Esophagus muscularis mucosa (tissue), 4 donors: ENCODE results near the gene SOD1. TPM values are rescaled to one million over a fixed set of nuclear protein-coding genes. Genes with fewer than 3 reads are reported as not detected.
A peak's percentile ranks its signal among the peaks of the same experiment; 100 is the strongest.

Source experiments
- DNase-seq: peaks from one replicate; pipeline ENCODE4 v3.0.0-alpha.2; 2017; ENCODE audit errors: extremely low spot score
- H3K27ac ChIP-seq, 4 donors: fragments of 200-600 bp; sonication (generic); replicated peaks in 1 of 4; 1 replicate in 3 of 4; 2 replicates in 1 of 4; pipeline ENCODE4 v1.5.1; 2016 to 2019; ENCODE audit warnings: mild to moderate bottlenecking in 1 of 4
- H3K27me3 ChIP-seq, 4 donors: fragments of 200-600 bp; sonication (generic); one replicate each; pipeline versions ENCODE4 v1.5.1 to v1.6.0; 2016 to 2019
- H3K36me3 ChIP-seq, 4 donors: fragments of 200-600 bp; sonication (generic); one replicate each; pipeline ENCODE4 v1.5.1; 2016 to 2019
- H3K4me1 ChIP-seq, 4 donors: fragments of 200-600 bp; sonication (generic); one replicate each; pipeline ENCODE4 v1.5.1; 2016 to 2019
- H3K4me3 ChIP-seq, 4 donors: fragments of 200-600 bp; sonication (generic); 1 replicate in 2 of 4; 2 replicates in 2 of 4; pipeline ENCODE4 v1.5.1; 2016 to 2019; ENCODE audit warnings: mild to moderate bottlenecking in 4 of 4, moderate library complexity in 1 of 4
- H3K9me3 ChIP-seq, 4 donors: fragments of 200-600 bp; sonication (generic); 1 replicate in 3 of 4; 2 replicates in 1 of 4; pipeline ENCODE4 v1.5.1; 2016 to 2019
- EP300 ChIP-seq: sonication (generic); formaldehyde crosslinking; IDR thresholded peaks from one replicate; pipeline ENCODE4 v1.6.1; 2017; ENCODE audit warnings: antibody characterized with exemption
- POLR2A ChIP-seq: fragments of 450-650 bp; IDR thresholded peaks from one replicate; pipeline ENCODE4 v1.6.1; 2017; ENCODE audit warnings: antibody characterized with exemption, moderate library complexity, mild to moderate bottlenecking, low read depth
- POLR2AphosphoS5 ChIP-seq, 2 donors: sonication (generic); formaldehyde crosslinking; IDR thresholded peaks; one replicate each; pipeline ENCODE4 v1.6.1; 2017; ENCODE audit warnings: antibody characterized with exemption in 2 of 2
- WGBS: methylation state at CpG from one replicate; pipeline ENCODE4 v1.1.5; 2018; 5-methylcytosine and 5-hydroxymethylcytosine counted together
- intact Hi-C: fragments of 100-400 bp; cut with DNase I; formaldehyde crosslinking; loops from one replicate; pipeline ENCODE4 v1.15.1; 2023
- total RNA-seq, 4 donors: library from RNA; depleted of rRNA; stranded (reverse); fragments of >200 nt; gene quantifications; one replicate each; pipeline versions ENCODE4 v1.1.0 to v1.2.1, GENCODE V29; 2016
- TF ChIP-seq, protein P1 (sequence below), 3 experiments: fragments of 200-600 bp in 2 of 3; fragments of 450-650 bp in 1 of 3; sonication (generic) in 2 of 3; IDR thresholded peaks; one replicate each; pipeline ENCODE4 v1.5.1; 2017 to 2019; ENCODE audit warnings: antibody characterized with exemption in 3 of 3, mild to moderate bottlenecking in 2 of 3, moderate library complexity in 1 of 3

The SOD1 gene
- total RNA-seq: 100 to 1,000 TPM; 185 to 258 (median 222) TPM

- Histone ChIP-seq H3K9me3 (no peaks in the 10 kb centered on the region), H3K4me1 (peaks cover 24 to 48% (median 46%) of the 10 kb centered on the region in 4 donors), H3K27me3 (no peaks in the 10 kb centered on the region), H3K4me3 (peak within 1 kb of the TSS; percentile 89 to 96 (median 91)), H3K36me3 (peaks cover 5 to 20% (median 12%) of the 10 kb centered on the region in 4 donors), H3K27ac (peak within 1 kb of the TSS; percentile 90 to 97 (median 95))
- peak; percentile 79 for TF ChIP-seq POLR2A
- TF ChIP-seq, protein P1, sequence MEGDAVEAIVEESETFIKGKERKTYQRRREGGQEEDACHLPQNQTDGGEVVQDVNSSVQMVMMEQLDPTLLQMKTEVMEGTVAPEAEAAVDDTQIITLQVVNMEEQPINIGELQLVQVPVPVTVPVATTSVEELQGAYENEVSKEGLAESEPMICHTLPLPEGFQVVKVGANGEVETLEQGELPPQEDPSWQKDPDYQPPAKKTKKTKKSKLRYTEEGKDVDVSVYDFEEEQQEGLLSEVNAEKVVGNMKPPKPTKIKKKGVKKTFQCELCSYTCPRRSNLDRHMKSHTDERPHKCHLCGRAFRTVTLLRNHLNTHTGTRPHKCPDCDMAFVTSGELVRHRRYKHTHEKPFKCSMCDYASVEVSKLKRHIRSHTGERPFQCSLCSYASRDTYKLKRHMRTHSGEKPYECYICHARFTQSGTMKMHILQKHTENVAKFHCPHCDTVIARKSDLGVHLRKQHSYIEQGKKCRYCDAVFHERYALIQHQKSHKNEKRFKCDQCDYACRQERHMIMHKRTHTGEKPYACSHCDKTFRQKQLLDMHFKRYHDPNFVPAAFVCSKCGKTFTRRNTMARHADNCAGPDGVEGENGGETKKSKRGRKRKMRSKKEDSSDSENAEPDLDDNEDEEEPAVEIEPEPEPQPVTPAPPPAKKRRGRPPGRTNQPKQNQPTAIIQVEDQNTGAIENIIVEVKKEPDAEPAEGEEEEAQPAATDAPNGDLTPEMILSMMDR (IDR thresholded peaks at IDR 0.05): peak in 2 of 3 experiments; percentile 14 to 16
- no peak for TF ChIP-seq EP300
- TF ChIP-seq POLR2AphosphoS5 (IDR thresholded peaks at IDR 0.05): peak; percentile 91 to 96
- WGBS: 0% methylated on average over 18 of the region's 87 CpGs
- peak; percentile 99 for DNase-seq
- intact Hi-C loops: loop anchor here (2.0 to 10.0 kb wide), 2 partner anchors 73 to 615 kb away; partner anchors contain the start of genes MIS18A and SCAF4
These were observed at the start of gene SOD1 for GRCh38 chr21:31659536-31660258. SOD1 (plus strand) TSS chr21:31659693; CDS start chr21:31659770, 77 bp downstream.

DNA sequence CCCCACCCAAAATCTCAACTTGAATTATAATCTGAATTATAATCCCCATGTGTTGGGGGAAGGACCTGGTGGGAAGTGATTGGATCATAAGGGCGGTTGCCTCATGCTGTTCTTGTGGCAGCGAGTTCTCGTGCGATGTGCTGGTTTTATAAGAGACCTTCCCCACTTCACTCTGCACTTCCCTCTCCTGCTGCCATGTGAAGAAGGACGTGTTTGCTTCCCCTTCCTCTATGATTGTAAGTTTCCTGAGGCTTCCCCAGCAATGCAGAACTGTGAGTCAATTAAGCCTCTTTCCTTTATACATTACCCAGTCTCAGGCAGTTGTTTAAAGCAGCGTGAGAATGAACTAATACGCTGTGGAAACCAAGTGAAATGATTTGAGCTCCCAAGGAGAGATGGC lies 48.0 kb upstream of the SOD1 start:
- H3K27me3 ChIP-seq: peaks cover 0 to 12% (median 0%) of the 10 kb centered on the region in 4 donors
- TF ChIP-seq, protein P1 (IDR thresholded peaks at IDR 0.05): no peak
- no peak for TF ChIP-seq POLR2A
- no peak for TF ChIP-seq POLR2AphosphoS5 (IDR thresholded peaks at IDR 0.05)
- no peak for TF ChIP-seq EP300
- WGBS: 92% methylated on average over 7 of the region's 7 CpGs
- intact Hi-C loops: no loop called here
- H3K9me3 ChIP-seq: no peaks in the 10 kb centered on the region
- H3K4me1 ChIP-seq: no peaks in the 10 kb centered on the region
- H3K27ac ChIP-seq: no peak overlapping the region
- no peaks in the 10 kb centered on the region for H3K36me3 ChIP-seq
- H3K4me3 ChIP-seq: no peak overlapping the region
- no peak for DNase-seq

DNA sequence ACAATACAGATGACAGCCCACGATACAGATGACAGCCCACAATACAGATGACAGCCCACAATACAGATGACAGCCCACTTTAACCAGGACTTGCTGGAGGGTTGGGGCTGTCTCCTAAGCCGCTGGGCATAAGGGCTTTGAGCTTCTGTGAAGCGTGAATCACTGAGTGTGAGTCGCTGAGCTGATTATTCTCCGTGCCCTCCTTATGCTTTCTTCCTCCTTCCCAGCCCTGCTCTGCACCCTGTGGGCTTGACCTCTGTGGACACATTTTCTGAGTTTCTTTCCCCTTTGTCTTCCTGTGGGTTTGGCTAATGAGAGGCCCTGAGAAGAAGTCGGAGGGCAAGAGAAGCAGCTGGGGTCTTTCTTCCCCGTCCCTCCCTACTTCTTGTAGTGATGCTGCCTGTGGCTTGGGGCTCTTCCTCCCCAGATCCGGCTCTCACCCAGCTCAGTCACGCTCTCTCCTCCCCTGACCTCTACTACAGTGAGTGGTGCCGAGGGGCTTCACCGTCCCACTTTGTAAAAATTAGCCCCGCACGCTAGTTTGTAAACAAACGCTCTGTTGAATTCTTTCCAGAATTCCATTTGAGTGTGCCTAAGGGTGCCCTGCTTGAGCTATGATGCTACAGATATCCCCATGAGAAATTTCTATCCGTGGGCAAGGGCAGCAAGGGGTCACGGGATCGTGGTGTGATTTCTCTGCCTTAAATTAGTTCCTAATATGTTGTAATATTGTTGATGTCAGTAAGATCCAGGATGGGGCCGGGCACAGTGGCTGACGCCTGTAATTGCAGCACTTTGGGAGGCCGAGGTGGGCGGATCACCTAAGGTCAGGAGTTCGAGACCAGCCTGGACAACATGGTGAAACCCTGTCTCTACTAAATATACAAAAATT lies 46.4 kb upstream of the SOD1 start:
- Histone ChIP-seq H3K36me3 (no peaks in the 10 kb centered on the region), H3K9me3 (no peaks in the 10 kb centered on the region), H3K27me3 (peaks cover 0 to 12% (median 0%) of the 10 kb centered on the region in 4 donors), H3K4me3 (no peak overlapping the region), H3K27ac (no peak overlapping the region), H3K4me1 (no peaks in the 10 kb centered on the region)
- TF ChIP-seq POLR2A: no peak
- TF ChIP-seq EP300: no peak
- TF ChIP-seq, protein P1 (IDR thresholded peaks at IDR 0.05): no peak
- TF ChIP-seq POLR2AphosphoS5 (IDR thresholded peaks at IDR 0.05): no peak
- WGBS: 55% methylated on average over 22 of the region's 22 CpGs
- intact Hi-C loops: no loop called here
- DNase-seq: no peak

DNA sequence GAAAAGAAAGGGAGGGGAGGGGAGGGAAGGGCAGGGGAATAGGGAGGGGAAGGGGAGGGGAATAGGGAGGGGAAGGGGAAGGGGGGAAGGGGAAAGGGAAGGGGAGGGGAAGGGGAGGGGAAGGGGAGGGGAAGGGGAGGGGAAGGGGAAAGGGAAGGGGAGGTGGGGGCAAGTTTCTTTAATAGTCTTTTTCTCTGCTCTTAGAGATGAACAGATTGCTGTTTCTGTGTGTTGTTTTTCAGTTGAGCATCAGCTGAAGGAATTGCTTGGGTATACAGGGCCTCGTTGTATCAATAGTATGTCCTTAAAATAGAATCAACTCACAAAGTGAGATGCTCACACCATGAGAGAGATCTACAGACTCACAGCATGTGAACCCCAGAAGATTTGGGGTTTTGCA lies 44.8 kb upstream of the SOD1 start:
- TF ChIP-seq POLR2A (no peak), POLR2AphosphoS5 (IDR thresholded peaks at IDR 0.05) (no peak), EP300 (no peak)
- TF ChIP-seq, protein P1 (IDR thresholded peaks at IDR 0.05): no peak
- no peaks in the 10 kb centered on the region for H3K4me1 ChIP-seq
- 36% methylated on average over 1 of the region's 1 CpG for WGBS

More for the DNA sequence above, 44.8 kb upstream of the SOD1 start:
- Histone ChIP-seq H3K9me3 (peaks cover 0 to 6% (median 3%) of the 10 kb centered on the region in 4 donors), H3K36me3 (no peaks in the 10 kb centered on the region), H3K27me3 (peaks cover 0 to 12% (median 0%) of the 10 kb centered on the region in 4 donors), H3K4me3 (no peak overlapping the region), H3K27ac (no peak overlapping the region)
- DNase-seq: no peak
- intact Hi-C loops: no loop called here
